MCF 10A (cell line): ENCODE measurements around the gene ARID3C. TPM values are rescaled to one million over a fixed set of nuclear protein-coding genes. Genes with fewer than 3 reads are reported as not detected.
"Not testable (repeated sequence)": the region's sequence is repeated elsewhere in the genome, so short reads cannot be mapped to it uniquely, and the experiment has no call there.

ENCODE experiments used
- BruUV-seq: library from RNA; stranded (reverse); fragments of 400-500 nt; replicated peaks from 2 replicates; lab custom pipeline; 2021; lab: Mats Ljungman, UMichigan
- CTCF ChIA-PET: fragments of 300-600 bp; sonication (Branson Sonifier 250); formaldehyde crosslinking; extraction: SDS; loops from one replicate; lab custom pipeline; 2021; ENCODE audit warnings: antibody characterized with exemption, inconsistent platforms; lab: Yijun Ruan, JAX
- POLR2A ChIA-PET: fragments of 300-600, 350-650 bp; sonication (Branson Sonifier 250); formaldehyde crosslinking; extraction: SDS; loops from one replicate; lab custom pipeline; 2020; ENCODE audit warnings: antibody characterized with exemption, inconsistent platforms; lab: Yijun Ruan, JAX
- DNase-seq: peaks from one replicate; pipeline ENCODE4 v3.0.0-alpha.2; 2018; ENCODE audit not compliant: unreplicated experiment
- H3K27ac Mint-ChIP-seq: one replicate; pipeline ENCODE4 v1.8.0; 2022; ENCODE audit warnings: mild to moderate bottlenecking, low read depth, mixed read lengths; ENCODE audit not compliant: unreplicated experiment
- H3K27me3 Mint-ChIP-seq: one replicate; pipeline ENCODE4 v1.8.0; 2022; ENCODE audit warnings: mixed read lengths; ENCODE audit not compliant: insufficient read depth, unreplicated experiment
- H3K36me3 Mint-ChIP-seq: one replicate; pipeline ENCODE4 v1.8.0; 2022; ENCODE audit warnings: mild to moderate bottlenecking, moderate library complexity, mixed read lengths; ENCODE audit not compliant: insufficient read depth, unreplicated experiment
- H3K4me1 Mint-ChIP-seq: one replicate; pipeline ENCODE4 v1.8.0; 2022; ENCODE audit warnings: mixed read lengths; ENCODE audit not compliant: insufficient read depth, unreplicated experiment
- H3K4me3 Mint-ChIP-seq: one replicate; pipeline ENCODE4 v1.8.0; 2022; ENCODE audit warnings: mild to moderate bottlenecking, moderate library complexity, mixed read lengths; ENCODE audit not compliant: unreplicated experiment
- H3K9me3 Mint-ChIP-seq: one replicate; pipeline ENCODE4 v1.8.0; 2022; ENCODE audit warnings: mixed read lengths; ENCODE audit not compliant: unreplicated experiment
- CTCF ChIP-seq: fragments of 200-600 bp; IDR thresholded peaks from one replicate; pipeline ENCODE4 v1.8.0; 2022; ENCODE audit warnings: antibody characterized with exemption, mild to moderate bottlenecking; ENCODE audit not compliant: unreplicated experiment
- intact Hi-C: fragments of 100-400 bp; cut with micrococcal nuclease; formaldehyde crosslinking; loops from 2 replicates; pipeline ENCODE4 v1.14.1; 2022
- total RNA-seq: library from RNA; stranded (reverse); gene quantifications from 2 replicates; pipeline ENCODE4 v1.2.3, GENCODE V29; 2022

ARID3C gene
- total RNA-seq, 1 experiment from 2014 or later, result not detected

- ChIA-PET CTCF (interaction anchor here (0.6 to 7.9 kb wide), 15 partner anchors 10 to 1957 kb away, joined by 3 to 83 read pairs (median 4); partner anchors contain the start of genes CCL27, DCTN3 and SIGMAR1), POLR2A (interaction anchor here (0.6 to 3.5 kb wide), 16 partner anchors 9 to 642 kb away, joined by 3 to 48 read pairs (median 4); partner anchors contain the start of genes CCL27, DCTN3 and SIGMAR1)
- no peaks in the 10 kb centered on the region for H3K9me3 Mint-ChIP-seq
- no peaks in the 10 kb centered on the region for H3K27me3 Mint-ChIP-seq
- intact Hi-C loops, result loop anchor here (2.0 to 5.0 kb wide), 2 partner anchors 18 to 56 kb away; no protein-coding TSS in a partner anchor
- H3K27ac Mint-ChIP-seq, result peak within 1 kb of the TSS; percentile 65
- H3K4me1 Mint-ChIP-seq, result peaks cover 21% of the 10 kb centered on the region
- peaks cover 16% of the 10 kb centered on the region for H3K36me3 Mint-ChIP-seq
- TF ChIP-seq CTCF, result peak; percentile 17
- TSS peak; percentile 49 for BruUV-seq
- peak; percentile 92 for DNase-seq
- H3K4me3 Mint-ChIP-seq, result peak within 1 kb of the TSS; percentile 84
These were observed 17.6 kb upstream of the ARID3C start, which contains the start of gene GALT for GRCh38 chr9:34646211-34647083. Gene GALT, plus strand, starts transcription at chr9:34646675. Its CDS starts 30 bp downstream, at chr9:34646705.

- H3K36me3 Mint-ChIP-seq, result peaks cover 13% of the 10 kb centered on the region
- H3K27me3 Mint-ChIP-seq, result no peaks in the 10 kb centered on the region
- ChIA-PET CTCF (interaction anchor here (0.5 to 7.9 kb wide), 7 partner anchors 9 to 476 kb away, joined by 3 to 83 read pairs (median 3); partner anchors contain the start of gene SIGMAR1), POLR2A (interaction anchor here (1.0 to 3.5 kb wide), 6 partner anchors 8 to 426 kb away, joined by 3 to 48 read pairs (median 4); partner anchors contain the start of genes DCTN3 and SIGMAR1)
- no peak overlapping the region for H3K27ac Mint-ChIP-seq
- intact Hi-C loops, result loop anchor here (5.0 kb wide), 1 partner anchor 57 kb away; no protein-coding TSS in a partner anchor
- DNase-seq, result no peak
- TF ChIP-seq CTCF, result no peak
- H3K9me3 Mint-ChIP-seq, result no peaks in the 10 kb centered on the region
- H3K4me1 Mint-ChIP-seq, result peaks cover 18% of the 10 kb centered on the region
- no peak overlapping the region for H3K4me3 Mint-ChIP-seq
- BruUV-seq, result no TSS peak
These were observed 16.0 kb upstream of the ARID3C start for GRCh38 chr9:34644766-34645314.

GRCh38 chr9:34642679-34643078 lies 13.8 kb upstream of the ARID3C start:
- Mint-ChIP-seq H3K4me1 (peaks cover 20% of the 10 kb centered on the region), H3K4me3 (no peak overlapping the region), H3K9me3 (no peaks in the 10 kb centered on the region), H3K36me3 (peaks cover 7% of the 10 kb centered on the region), H3K27me3 (no peaks in the 10 kb centered on the region), H3K27ac (no peak overlapping the region)
- TF ChIP-seq CTCF, result no peak
- no peak for DNase-seq
- BruUV-seq, result no TSS peak
- intact Hi-C loops, result no loop called here
- ChIA-PET POLR2A (interaction anchor here (1.1 kb wide), 1 partner anchor 22 kb away, joined by 3 read pairs; no protein-coding TSS in a partner anchor), CTCF (interaction anchor here (0.6 to 7.9 kb wide), 5 partner anchors 7 to 435 kb away, joined by 3 to 83 read pairs (median 3); partner anchors contain the start of gene SIGMAR1)

GRCh38 chr9:34639322-34639721 lies 10.5 kb upstream of the ARID3C start:
- H3K9me3 Mint-ChIP-seq, DNase-seq, H3K4me3 Mint-ChIP-seq, H3K27ac Mint-ChIP-seq, H3K27me3 Mint-ChIP-seq, intact Hi-C loops, BruUV-seq: not testable (repeated sequence)
- H3K36me3 Mint-ChIP-seq, result peaks cover 18% of the 10 kb centered on the region
- H3K4me1 Mint-ChIP-seq, result peaks cover 25% of the 10 kb centered on the region
- ChIA-PET POLR2A (interaction anchor here (3.2 kb wide), 1 partner anchor 19 kb away, joined by 32 read pairs; the partner anchor contains the start of gene DCTN3), CTCF (interaction anchor here (0.6 to 2.3 kb wide), 3 partner anchors 24 to 389 kb away, joined by 3 to 13 read pairs (median 3); no protein-coding TSS in a partner anchor)
